Measurements from ENCODE around the gene HECTD1.

GRCh38 chr14:31244626-31245025 lies 37.0 kb upstream of the HECTD1 start:
- TF ChIP-seq POLR2A (IDR thresholded peaks at IDR 0.05; ENCODE audit: low read depth) (no peak), EP300 (IDR thresholded peaks at IDR 0.05) (no peak)
